Subcutaneous abdominal adipose tissue (tissue), 5 donors: ENCODE results near the gene SEC62.
"Not testable (repeated sequence)": the region's sequence is repeated elsewhere in the genome, so short reads cannot be mapped to it uniquely, and the experiment has no call there.

Source experiments
- H3K27ac ChIP-seq: one replicate; pipeline ENCODE4 v1.7.0; 2013; ENCODE audit warnings: low read depth, mild to moderate bottlenecking, inconsistent platforms, low read length, moderate library complexity
- H3K27me3 ChIP-seq, 5 donors: one replicate each; pipeline ENCODE4 v1.7.0; 2013; ENCODE audit warnings: low read length in 5 of 5, inconsistent platforms in 1 of 5; ENCODE audit not compliant: control insufficient read depth in 5 of 5, insufficient read depth in 4 of 5
- H3K36me3 ChIP-seq, 5 donors: one replicate each; pipeline ENCODE4 v1.7.0; 2013; ENCODE audit warnings: low read length in 5 of 5; ENCODE audit not compliant: control insufficient read depth in 5 of 5, insufficient read depth in 5 of 5
- H3K4me1 ChIP-seq, 5 donors: one replicate each; pipeline ENCODE4 v1.7.0; 2013; ENCODE audit warnings: low read length in 5 of 5, mild to moderate bottlenecking in 3 of 5, moderate library complexity in 1 of 5; ENCODE audit not compliant: control insufficient read depth in 5 of 5, insufficient read depth in 5 of 5
- H3K4me3 ChIP-seq, 5 donors: one replicate each; pipeline ENCODE4 v1.7.0; 2013; ENCODE audit warnings: low read length in 5 of 5, low read depth in 1 of 5
- H3K9ac ChIP-seq, 5 donors: one replicate each; pipeline ENCODE4 v1.7.0; 2013; ENCODE audit warnings: low read length in 5 of 5, mild to moderate bottlenecking in 4 of 5, moderate library complexity in 3 of 5
- H3K9me3 ChIP-seq, 5 donors: one replicate each; pipeline ENCODE4 v1.7.0; 2013; ENCODE audit warnings: low read length in 5 of 5; ENCODE audit not compliant: control insufficient read depth in 5 of 5
- donor health status: healthy.
- donor health status: healthy.
- donor health status: healthy.
- donor health status: healthy.
- donor health status: healthy.

SEC62 gene

GRCh38 chr3:170010498-170010897, 43.9 kb downstream of the SEC62 start:
- Histone ChIP-seq H3K9me3 (no peaks in the 10 kb centered on the region), H3K27ac (no peak overlapping the region), H3K4me3 (no peak overlapping the region), H3K36me3 (no peaks in the 10 kb centered on the region), H3K9ac (no peak overlapping the region), H3K4me1 (peaks cover 0 to 6% (median 5%) of the 10 kb centered on the region in 5 donors), H3K27me3 (no peaks in the 10 kb centered on the region)

- no peak overlapping the region for H3K9ac ChIP-seq
- no peaks in the 10 kb centered on the region for H3K4me1 ChIP-seq
- H3K36me3 ChIP-seq = no peaks in the 10 kb centered on the region
- no peaks in the 10 kb centered on the region for H3K27me3 ChIP-seq
- no peaks in the 10 kb centered on the region for H3K9me3 ChIP-seq
- H3K4me3 ChIP-seq = no peak overlapping the region
- H3K27ac ChIP-seq = no peak overlapping the region
Measured at GRCh38 chr3:170012683-170013400, 46.2 kb downstream of the SEC62 start.

GRCh38 chr3:170016057-170016456, 49.5 kb downstream of the SEC62 start:
- H3K9me3 ChIP-seq = no peaks in the 10 kb centered on the region
- no peaks in the 10 kb centered on the region for H3K4me1 ChIP-seq
- no peak overlapping the region for H3K4me3 ChIP-seq
- no peaks in the 10 kb centered on the region for H3K36me3 ChIP-seq
- no peak overlapping the region for H3K27ac ChIP-seq
- H3K27me3 ChIP-seq = no peaks in the 10 kb centered on the region
- H3K9ac ChIP-seq = no peak overlapping the region

GRCh38 chr3:170019306-170019705, 52.7 kb downstream of the SEC62 start:
- not testable (repeated sequence) for H3K4me3 ChIP-seq, H3K27ac ChIP-seq, H3K4me1 ChIP-seq, H3K9me3 ChIP-seq, H3K27me3 ChIP-seq, H3K36me3 ChIP-seq, H3K9ac ChIP-seq

- H3K27me3 ChIP-seq = no peaks in the 10 kb centered on the region
- H3K36me3 ChIP-seq = no peaks in the 10 kb centered on the region
- H3K27ac ChIP-seq = no peak overlapping the region
- H3K4me3 ChIP-seq = no peak overlapping the region
- no peaks in the 10 kb centered on the region for H3K4me1 ChIP-seq
- H3K9me3 ChIP-seq = no peaks in the 10 kb centered on the region
- H3K9ac ChIP-seq = no peak overlapping the region
Measured at GRCh38 chr3:170021083-170021482, 54.5 kb downstream of the SEC62 start.

- Histone ChIP-seq H3K36me3 (no peaks in the 10 kb centered on the region), H3K27ac (no peak overlapping the region), H3K9ac (no peak overlapping the region), H3K4me1 (no peaks in the 10 kb centered on the region), H3K27me3 (no peaks in the 10 kb centered on the region), H3K9me3 (no peaks in the 10 kb centered on the region), H3K4me3 (no peak overlapping the region)
Measured at GRCh38 chr3:170022336-170022735, 55.7 kb downstream of the SEC62 start.

GRCh38 chr3:170023165-170023564, 56.6 kb downstream of the SEC62 start:
- Histone ChIP-seq H3K9me3 (no peaks in the 10 kb centered on the region), H3K9ac (no peak overlapping the region), H3K4me3 (no peak overlapping the region), H3K4me1 (no peaks in the 10 kb centered on the region), H3K27me3 (no peaks in the 10 kb centered on the region), H3K27ac (no peak overlapping the region), H3K36me3 (no peaks in the 10 kb centered on the region)

GRCh38 chr3:170024581-170024980, 58.0 kb downstream of the SEC62 start:
- H3K27me3 ChIP-seq = no peaks in the 10 kb centered on the region
- no peaks in the 10 kb centered on the region for H3K4me1 ChIP-seq
- H3K4me3 ChIP-seq = no peak overlapping the region
- no peaks in the 10 kb centered on the region for H3K36me3 ChIP-seq
- no peak overlapping the region for H3K27ac ChIP-seq
- no peak overlapping the region for H3K9ac ChIP-seq
- H3K9me3 ChIP-seq = no peaks in the 10 kb centered on the region

GRCh38 chr3:170027233-170028102, 60.9 kb downstream of the SEC62 start:
- H3K9me3 ChIP-seq = no peaks in the 10 kb centered on the region
- no peaks in the 10 kb centered on the region for H3K36me3 ChIP-seq

GRCh38 chr3:170033489-170033888, 66.9 kb downstream of the SEC62 start:
- no peak overlapping the region for H3K27ac ChIP-seq
- peaks cover 0 to 3% (median 3%) of the 10 kb centered on the region in 5 donors for H3K27me3 ChIP-seq
- no peak overlapping the region for H3K9ac ChIP-seq
- H3K9me3 ChIP-seq = no peaks in the 10 kb centered on the region
- H3K4me1 ChIP-seq = peaks cover 0 to 11% (median 8%) of the 10 kb centered on the region in 5 donors
- H3K36me3 ChIP-seq = no peaks in the 10 kb centered on the region
- H3K4me3 ChIP-seq = no peak overlapping the region

More at GRCh38 chr3:170027233-170028102, 60.9 kb downstream of the SEC62 start:
- Histone ChIP-seq H3K27ac (no peak overlapping the region), H3K27me3 (no peaks in the 10 kb centered on the region), H3K9ac (no peak overlapping the region), H3K4me1 (no peaks in the 10 kb centered on the region), H3K4me3 (no peak overlapping the region)
